Spleen (tissue), 7 donors: ENCODE measurements around the gene PIK3C3.

ENCODE experiments used
- POLR2AphosphoS5 ChIP-seq, 3 donors: sonication (generic); formaldehyde crosslinking; IDR thresholded peaks; one replicate each; pipeline ENCODE4 v1.5.1; 2017; ENCODE audit warnings: antibody characterized with exemption in 3 of 3
- TF ChIP-seq, protein P1 (sequence below), 11 experiments: fragments of 200-600 bp in 7 of 11; fragments of 450-650 bp in 4 of 11; sonication (generic) in 4 of 11; IDR thresholded peaks in 8 of 11; conservative IDR thresholded peaks in 3 of 11; 1 replicate in 7 of 11; 2 replicates in 4 of 11; pipeline versions ENCODE4 v1.4.0 to v1.8.0; 2016 to 2021; ENCODE audit warnings: antibody characterized with exemption in 11 of 11, inconsistent platforms in 4 of 11, mild to moderate bottlenecking in 1 of 11
- donor health status: DM: no; HTN: no; CAD: no; lungs with moderate emphysema.
- donor health status: DM: no; HTN: no; CAD: no.
- donor health status: DM: no; HTN: no; CAD: no.

GRCh38 chr18:41973983-41974382, 18.9 kb downstream of the PIK3C3 start:
- TF ChIP-seq POLR2AphosphoS5 (IDR thresholded peaks at IDR 0.05): no peak
- TF ChIP-seq, protein P1, sequence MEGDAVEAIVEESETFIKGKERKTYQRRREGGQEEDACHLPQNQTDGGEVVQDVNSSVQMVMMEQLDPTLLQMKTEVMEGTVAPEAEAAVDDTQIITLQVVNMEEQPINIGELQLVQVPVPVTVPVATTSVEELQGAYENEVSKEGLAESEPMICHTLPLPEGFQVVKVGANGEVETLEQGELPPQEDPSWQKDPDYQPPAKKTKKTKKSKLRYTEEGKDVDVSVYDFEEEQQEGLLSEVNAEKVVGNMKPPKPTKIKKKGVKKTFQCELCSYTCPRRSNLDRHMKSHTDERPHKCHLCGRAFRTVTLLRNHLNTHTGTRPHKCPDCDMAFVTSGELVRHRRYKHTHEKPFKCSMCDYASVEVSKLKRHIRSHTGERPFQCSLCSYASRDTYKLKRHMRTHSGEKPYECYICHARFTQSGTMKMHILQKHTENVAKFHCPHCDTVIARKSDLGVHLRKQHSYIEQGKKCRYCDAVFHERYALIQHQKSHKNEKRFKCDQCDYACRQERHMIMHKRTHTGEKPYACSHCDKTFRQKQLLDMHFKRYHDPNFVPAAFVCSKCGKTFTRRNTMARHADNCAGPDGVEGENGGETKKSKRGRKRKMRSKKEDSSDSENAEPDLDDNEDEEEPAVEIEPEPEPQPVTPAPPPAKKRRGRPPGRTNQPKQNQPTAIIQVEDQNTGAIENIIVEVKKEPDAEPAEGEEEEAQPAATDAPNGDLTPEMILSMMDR (IDR thresholded peaks at IDR 0.05 in 8 of 11, conservative IDR thresholded peaks at IDR 0.05 in 3 of 11): no peak
